HT1080 (cell line): ENCODE data around the gene LRRC8A. TPM values are rescaled to one million over a fixed set of nuclear protein-coding genes. Genes with fewer than 3 reads are reported as not detected.
A peak's percentile ranks its signal among the peaks of the same experiment; 100 is the strongest.
"Not testable (repeated sequence)": the region's sequence is repeated elsewhere in the genome, so short reads cannot be mapped to it uniquely, and the experiment has no call there.

ENCODE experiments used
- DNase-seq: peaks from one replicate; pipeline ENCODE4 v3.0.0-alpha.2; 2015; ENCODE audit warnings: low read depth
- total RNA-seq: library from RNA; depleted of rRNA; stranded (reverse); fragments of >200 nt; shearing (Covaris generic); gene quantifications from 2 replicates; pipeline ENCODE4 v1.2.3, GENCODE V29; 2014

Gene LRRC8A
- total RNA-seq, 1 experiment from 2014 or later = 71.5 TPM

DNA sequence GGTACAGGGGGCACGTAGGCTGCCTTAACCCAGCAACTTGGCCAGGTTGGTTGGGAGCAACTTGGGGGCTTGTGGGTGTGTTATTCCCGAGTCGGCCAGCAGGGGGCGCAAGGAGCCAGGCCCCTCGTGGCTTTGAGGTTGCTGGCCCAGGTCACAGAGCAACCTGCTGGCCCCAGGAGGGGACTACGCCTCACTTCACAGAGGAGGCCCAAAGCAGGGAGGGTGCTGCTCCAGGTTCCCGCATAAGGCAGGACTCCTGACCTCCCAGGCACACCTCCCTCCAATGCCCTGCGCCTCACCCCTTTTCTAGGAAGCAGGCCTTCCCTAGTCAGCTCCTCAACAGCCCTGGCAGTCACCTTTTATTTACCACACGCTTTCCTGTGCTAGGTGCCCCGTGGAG is 18.3 kb upstream of the LRRC8A start:
- DNase-seq = peak; percentile 60

DNA sequence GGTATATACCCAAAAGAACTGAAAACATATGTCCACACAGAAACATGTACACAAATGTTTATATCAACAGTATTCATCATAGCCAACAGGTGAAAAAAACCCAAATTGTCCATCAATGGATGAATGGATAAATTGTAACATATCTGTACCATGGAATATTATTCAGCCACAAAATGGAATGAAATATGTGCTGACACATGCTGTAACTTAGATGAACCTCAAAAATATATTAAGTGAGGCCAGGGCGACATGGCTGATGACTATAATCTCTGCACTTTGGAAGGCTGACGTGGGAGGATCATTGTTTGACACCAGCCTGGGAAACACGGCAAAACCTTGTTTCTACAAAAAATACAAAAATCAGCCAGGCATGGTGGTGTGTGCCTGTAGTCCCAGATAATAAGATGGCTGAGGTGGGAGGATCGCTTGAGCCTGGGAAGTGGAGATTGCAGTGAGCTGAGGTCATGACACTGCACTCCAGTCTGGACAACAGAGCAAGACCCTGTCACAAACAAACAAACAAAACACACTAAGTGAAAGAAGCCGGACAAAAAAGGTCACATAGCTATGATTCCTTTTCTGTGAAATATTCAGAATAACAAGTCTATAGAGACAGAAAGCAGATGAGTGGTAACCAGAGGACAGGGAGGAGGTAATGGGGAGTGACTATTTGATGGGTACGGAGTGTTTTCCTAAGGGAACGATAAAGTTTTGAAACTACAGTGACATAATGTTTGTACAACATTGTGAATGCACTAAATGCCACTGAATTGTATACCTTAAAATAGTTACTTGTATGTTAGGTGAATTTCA is 11.6 kb upstream of the LRRC8A start:
- no peak for DNase-seq

DNA sequence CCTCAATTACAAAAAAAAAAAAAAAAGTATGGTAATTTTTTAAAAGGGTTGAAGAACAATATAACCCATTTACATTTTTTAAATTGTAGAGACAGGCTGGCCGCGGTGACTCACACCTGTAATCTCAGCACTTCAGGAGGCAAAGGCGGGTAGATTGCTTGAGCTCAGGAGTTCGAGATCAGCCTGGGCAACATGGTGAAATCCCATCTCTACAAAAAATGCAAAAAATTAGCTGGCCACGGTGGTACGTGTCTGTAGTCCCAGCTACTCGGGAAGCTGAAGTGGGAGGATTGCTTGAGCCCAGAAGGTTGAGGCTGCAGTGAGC is 11.0 kb upstream of the LRRC8A start:
- DNase-seq = not testable (repeated sequence)

DNA sequence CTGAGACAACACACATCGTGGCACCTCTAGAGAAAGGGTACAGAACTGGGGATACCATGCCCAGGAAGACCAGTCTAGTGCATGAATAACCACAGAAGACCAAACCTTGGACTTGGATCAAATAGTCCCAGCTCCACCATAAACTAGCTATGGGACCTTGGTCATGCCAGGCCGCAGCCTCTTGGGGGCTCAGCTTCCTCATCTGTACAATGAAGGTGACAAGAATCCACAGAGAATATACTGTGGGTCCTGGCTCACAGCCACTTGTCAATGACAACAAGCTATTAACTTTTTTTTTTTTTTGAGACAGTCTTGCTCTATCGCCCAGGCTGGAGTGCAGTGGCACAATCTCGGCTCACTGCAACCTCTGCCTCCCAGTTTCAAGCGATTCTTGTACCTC is 4.1 kb upstream of the LRRC8A start:
- no peak for DNase-seq

DNA sequence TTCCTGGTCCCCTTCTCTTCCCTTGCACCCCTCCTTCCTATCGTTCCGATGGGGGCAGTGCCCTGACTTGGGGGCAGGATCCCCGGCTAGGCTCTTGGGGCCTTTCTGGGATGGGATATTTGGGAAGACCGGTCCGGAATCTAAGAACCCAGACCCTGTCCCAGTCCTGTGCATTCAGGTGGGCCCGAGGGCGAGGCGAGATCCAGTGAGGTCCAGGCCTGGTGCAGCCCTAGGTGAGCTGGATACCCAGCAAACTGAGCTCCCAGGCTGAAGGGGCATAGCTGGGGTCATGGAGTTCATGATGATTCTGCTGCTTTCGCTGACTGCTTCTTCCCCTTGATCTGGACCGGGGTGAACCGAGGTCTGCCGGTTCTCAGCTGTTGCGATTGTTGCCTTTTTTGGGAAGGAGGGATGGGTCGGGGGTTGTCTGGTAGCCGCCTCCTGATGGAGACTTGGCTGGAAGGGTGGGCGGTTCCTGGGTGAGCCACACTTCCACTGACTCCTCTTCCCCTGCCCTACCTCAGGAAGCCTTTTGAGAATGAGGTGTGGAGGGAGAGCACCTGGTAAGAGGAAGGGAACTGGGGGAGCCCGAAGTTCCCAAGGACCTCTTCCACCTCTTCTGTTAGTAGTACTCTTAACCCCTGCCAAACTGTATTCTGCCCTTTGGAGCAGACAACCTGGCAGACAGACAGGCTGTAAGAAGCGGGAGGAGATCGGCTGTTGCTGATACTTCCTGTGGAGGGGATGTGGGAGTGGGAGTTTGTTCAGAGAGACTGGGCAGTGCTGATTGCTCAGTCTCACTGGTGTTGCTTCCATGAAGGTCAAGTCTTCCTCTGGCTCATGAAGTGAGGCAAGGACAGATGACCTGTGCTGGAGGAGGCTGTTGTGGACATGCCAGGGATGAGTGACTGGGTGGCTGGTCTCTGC is 1.0 kb downstream of the LRRC8A start:
- DNase-seq = no peak

DNA sequence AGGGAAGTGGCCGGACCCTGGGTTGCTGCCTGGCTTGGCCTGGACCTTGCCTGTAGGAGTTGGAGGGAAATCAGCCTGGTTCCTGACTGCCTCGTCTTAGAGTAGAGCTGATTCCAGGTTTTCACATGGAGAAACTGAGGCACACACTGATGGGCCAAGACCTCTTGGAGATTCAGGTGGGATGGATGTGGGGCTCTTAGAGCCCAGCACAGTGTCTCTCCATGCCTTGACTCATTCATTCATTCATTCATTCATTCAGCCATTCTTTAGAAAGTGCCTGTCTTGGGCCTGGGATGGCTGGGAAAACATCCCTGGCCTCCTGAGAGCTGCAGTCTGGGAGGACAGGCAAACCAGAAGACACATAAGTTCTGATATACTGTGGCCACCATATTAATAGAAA is 2.2 kb downstream of the LRRC8A start:
- DNase-seq = no peak

DNA sequence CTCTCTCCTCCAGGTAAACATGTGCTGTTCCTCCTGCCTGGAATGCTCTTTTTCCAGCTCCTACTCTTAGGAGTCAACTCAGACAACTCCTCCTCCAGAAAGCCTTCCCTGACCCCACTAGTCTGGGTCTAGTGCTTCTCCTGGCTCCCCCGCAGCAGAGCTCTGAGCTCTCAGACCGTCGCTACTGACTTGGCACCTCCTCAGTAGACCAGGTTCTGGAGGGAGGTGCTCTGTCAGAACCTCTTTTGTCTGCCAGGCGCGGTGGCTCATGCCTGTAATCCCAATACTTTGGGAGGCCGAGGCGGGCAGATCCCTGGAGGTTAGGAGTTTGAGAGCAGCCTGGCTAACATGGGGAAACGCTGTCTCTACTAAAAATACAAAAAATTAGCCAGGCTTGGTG is 3.4 kb downstream of the LRRC8A start:
- DNase-seq = no peak

DNA sequence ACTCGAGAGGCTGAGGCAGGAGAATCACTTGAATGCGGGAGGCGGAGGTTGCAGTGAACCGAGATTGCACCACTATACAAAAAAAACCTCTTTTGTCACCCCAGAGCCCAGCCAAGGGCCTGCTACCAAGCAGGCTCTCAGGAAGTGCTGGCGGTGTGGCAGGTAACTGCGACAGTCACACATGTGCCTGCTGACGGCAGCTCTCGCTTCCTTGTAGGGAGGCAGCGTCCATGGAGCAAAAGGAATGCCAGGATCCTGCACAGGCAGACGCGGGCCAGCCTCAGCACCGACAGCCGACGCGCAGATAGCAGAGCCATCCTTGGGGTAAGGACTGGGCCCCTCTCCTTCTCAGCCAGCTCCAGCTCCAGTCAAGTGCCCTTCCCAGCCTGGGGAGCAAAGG is 3.9 kb downstream of the LRRC8A start:
- DNase-seq = no peak

DNA sequence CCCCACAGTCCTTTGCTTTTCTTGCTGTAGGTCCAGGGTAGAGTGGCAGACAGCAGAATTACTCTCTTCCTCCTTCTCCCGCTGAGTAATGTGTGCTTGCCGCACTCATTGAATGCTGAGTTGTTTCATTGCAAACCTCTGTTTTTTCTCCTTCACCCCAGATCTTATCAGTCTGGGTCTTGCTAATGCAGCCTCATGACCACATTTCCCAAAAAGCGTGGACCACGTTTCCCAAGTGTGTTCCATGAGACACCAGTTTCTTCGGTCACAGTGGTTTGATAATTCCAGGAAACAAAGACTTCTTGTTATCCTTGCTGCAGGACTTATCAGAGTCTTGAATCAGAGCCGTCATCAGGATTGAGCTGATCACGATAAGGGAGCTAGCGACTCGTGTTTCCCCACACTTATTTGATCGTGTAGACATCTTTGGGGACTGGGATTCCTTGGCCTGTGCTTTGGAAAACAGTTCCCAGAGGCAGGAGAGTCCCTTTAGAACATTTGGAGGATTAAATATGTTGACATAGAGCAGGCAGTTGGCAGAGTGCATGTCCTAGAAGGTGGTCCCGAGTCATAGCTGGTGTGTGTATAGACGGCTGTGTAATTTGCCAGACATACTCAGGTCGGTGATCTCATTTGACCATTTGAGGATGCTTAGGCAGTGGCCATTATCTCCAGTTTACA is 4.4 kb downstream of the LRRC8A start:
- no peak for DNase-seq

DNA sequence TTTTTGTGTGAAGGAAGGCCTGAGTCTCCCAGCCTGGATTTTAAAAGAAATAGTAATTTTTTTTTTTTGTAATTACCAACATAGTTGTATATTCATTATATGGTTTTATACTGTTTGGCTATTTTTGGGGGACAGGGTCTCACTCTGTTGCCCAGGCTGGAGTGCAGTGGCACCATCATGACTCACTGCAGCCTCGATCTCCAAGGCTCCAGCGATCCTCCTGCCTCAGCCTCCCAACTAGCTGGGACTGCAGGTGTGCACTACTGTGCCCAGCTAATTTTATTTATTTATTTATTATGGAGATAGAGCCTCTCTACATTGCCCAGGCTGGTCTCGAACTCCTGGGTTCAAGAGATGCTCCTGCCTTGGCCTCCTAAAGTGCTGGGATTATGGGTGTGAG is 5.1 kb downstream of the LRRC8A start:
- DNase-seq = no peak

DNA sequence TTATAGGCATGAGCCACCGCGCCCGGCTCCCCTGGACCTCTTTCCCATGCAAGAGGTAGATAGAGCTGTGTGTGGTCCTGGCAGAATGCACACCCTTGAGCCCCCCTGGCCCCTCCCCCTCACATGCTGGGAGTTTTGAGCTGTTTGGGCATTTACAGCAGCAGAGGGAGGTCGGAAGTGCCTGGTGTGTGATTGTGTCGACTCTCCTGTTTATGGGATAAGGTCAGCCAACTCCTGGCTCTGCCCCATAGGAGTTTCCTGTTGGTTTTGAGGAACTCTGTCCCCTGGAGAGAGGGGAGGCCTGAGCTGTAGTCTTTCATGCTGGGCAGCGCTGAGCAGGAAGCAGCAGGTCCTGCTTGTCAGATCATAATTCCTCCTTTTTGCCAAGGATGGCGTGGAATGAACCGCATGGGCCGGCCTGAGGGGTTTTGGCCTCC is 6.0 kb downstream of the LRRC8A start:
- DNase-seq = peak; percentile 47

DNA sequence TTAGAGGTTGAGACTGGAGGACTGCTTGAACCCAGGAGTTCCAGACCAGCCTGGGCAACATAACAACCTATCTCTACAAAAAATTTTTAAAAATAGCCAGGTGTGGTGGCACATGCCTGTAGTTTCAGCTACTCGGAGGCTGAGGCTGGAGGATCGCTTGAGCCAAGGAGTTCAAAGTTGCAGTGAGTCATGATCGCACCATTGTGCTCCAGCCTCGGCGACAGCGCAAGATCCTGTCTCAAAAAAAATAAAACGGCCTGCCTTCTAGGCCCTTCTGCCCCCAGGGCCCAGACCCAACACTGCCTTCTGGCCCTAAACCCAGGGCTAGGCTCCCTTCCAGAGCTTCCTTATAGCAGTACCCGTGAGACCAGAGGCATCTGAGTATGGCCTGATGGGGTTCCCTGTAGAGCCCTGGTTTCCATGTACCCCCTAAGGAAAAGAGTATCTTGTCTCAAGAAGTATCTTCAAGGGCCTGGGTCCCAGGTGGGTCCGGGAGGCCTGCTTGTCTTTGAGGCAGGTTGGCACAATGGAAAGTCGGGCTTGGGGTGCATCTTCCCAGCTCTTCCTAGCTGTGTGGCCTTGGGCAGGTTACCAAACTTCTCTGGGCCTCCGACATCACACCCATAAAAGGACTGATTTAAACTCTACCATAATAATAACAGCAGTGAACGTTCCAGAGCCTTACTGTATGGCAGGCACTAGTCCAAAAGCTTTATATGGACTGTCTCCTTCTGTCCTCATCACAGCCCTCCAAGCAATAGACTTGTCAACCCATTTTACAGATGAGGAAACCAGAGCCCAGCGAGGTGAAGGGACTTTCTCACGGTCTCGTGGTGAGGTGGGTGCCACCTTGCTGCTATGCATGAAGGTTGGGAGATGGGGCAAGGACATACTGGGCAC is 9.6 kb downstream of the LRRC8A start:
- DNase-seq = no peak

DNA sequence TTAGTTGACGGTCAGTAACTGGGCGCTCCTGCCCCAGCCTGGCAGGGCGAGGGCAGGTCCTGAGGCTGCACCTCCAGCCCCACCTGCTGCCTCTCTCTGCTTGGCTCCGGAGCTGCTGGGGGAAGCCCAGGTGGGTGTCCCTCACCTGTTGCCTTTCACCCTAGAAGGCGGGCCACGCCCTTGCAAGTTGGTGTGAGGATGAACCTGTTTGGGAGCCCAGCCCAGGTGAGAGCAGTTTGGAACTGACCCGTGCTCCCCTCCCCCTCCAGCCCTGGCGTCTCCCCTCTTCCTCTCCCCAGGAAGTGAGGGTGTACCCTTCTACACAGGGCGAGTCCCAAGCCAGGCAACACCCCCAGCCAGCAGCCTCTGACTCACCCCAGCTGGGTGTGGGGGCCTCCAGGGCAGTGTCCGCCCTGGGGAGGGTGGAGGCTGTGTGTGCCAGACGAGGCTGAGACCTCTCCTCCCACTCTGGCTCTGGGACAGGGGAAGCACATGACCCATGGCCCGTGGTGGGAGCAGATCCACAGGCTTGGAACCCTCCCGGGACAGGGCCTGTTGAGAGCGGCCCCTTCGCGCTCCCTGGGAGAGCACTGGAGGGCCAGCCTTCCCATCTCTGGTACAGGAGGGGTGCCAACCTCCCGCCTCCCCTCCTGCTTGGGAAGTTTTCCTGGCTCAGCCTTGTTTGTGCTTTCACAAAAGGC is 10.4 kb downstream of the LRRC8A start:
- peak; percentile 96 for DNase-seq

DNA sequence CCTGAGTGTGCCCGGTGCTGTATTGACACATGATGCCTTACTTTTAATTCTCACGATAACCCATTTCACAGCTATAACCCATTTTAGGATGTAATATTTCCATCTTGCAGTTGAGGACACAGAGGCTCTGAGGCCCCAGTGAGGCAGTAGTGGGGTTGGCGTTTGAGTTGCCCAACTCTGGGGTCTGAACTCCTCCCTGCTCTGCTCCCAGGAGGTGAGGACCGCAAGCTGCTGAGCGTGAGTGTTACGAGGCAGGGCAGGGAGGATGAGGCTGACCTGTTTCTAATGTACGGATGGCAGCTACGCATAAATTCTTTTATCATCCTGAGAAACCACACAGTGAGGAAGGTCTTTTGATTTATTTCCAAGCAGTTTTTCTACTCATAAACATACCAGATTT is 11.4 kb downstream of the LRRC8A start:
- DNase-seq = no peak

DNA sequence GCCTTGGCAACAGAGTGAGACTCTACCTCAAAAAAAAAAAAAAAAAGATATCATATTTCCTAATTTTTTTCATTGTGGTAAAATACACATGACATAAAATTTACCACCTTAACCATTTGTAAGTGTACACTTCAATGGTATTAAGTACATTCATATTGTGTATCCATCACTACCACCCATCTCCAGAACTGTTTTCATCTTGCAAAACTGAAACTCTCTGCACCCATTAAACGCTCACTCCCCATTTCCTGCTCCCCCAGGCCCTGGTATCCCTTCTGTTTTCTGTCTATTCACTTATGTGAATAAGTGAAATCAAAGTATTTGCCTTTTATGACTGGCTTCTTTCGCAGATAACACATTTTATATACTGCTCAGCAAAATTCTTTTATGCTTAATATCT is 12.8 kb downstream of the LRRC8A start:
- DNase-seq = no peak

DNA sequence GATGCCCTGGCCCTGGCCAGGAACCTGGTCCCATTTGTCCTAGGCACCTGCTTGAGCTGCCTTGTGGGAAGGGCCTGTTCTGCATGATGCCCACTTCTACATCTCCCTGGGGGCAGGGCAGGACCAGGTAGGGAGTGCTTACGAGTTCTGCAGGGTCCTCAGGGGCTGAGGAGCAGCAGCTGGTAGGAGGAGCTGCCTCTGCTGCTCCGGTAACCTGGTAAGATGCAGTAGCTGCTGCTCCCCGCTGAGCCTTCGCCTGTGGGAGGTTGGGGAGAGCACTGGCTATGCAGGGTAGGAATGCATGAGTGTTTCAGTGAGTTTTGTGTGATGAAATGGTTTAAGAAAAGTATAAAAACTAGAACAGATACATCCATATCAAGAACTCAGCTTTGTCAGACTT is 13.6 kb downstream of the LRRC8A start:
- no peak for DNase-seq

DNA sequence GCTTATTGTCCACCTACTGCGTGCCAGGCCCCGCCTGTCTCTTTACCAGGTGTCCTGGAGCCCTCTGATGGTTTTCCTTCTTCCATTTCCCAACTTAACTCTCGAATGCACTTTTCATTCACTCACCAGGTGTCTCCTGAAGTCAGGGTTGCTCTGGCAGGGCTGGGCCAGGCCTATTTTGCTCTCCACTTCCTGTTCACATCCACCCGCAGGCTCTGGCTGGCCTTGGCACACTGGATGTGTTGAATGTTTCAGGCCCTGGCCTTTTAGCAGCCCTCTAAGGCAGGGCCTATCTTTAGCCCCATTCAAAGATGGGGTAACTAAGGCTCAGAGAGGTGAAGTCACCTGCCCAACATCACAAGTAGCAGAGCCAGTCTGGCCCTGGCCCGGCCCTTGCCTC is 16.4 kb downstream of the LRRC8A start:
- DNase-seq = no peak

DNA sequence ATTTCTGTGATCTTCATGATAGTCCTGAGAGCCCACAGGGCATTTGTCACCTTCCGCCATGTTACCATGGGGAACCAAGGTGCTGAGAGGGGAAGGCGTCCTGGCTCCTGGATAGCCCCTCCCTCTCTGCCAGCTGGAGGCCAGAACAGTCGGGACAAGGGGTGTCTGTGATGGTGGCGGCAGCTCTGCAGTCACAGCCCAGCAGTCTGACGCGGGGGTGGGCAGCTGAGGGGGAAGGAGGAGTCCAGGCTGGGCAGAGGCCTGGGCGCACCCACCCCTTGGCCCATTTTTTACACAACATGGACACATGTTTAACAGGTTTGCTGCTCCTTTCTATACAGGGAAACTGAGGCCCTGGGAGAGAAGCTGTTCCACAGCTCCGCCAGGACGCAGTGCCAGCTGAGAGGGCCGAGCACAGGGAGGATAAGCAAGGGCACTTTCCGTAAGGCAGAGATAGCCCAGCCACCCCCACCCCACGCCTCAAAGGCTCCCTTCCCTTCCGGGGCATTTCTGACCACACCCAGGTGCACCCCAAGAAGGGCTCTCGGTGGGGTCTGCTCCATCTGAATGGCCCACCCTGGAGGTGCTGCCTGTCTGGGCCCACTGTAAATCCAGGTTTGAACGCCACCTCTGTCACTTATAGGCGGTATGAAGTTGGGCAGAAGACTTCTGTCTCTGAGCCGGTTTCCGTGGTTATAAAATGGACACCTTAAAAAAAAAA is 17.1 kb downstream of the LRRC8A start:
- no peak for DNase-seq

DNA sequence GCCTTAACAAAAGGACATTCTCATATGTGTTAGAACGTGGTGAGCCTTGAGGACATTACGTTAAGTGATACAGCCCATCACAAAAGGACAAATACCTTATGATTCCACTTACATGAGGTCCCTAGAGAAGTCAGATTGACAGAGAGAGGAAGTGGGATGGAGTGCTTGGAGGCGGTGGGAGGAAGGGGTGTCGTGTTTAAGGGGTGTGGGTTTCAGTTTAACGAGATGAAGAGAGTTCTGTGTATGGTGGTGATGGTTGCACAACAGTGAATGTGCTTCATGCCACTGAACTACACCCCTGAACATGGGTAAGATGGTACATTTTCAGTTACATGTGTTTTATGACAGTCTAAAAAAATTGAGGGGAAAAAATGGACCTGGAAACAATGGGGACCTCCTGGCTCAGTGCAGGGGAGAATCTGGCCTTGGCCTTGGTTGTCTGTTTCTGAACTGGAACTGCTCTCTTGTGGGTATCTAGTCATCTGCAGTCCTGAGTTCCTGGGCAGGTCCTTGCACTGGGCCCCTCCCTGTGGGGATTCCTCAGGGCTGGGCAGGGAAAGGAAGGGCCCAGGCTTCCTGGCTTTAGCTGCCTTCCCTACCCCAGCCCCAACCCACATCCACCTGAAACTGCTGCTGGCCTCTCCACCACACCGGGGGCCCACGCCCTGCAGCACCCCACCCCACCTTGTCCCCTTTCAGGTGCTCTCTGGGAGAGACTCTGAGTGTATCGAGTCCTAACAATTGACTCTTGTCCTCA is 17.8 kb downstream of the LRRC8A start:
- DNase-seq = peak; percentile 55
